Tongue (tissue), 2 donors: ENCODE data around the gene ASCL4. TPM values are rescaled to one million over a fixed set of nuclear protein-coding genes. Genes with fewer than 3 reads are reported as not detected.

Source experiments
- DNase-seq: peaks from one replicate; pipeline ENCODE4 v3.0.0-alpha.2; 2015
- total RNA-seq: library from RNA; depleted of rRNA; stranded (reverse); fragments of >200 nt; gene quantifications from one replicate; pipeline ENCODE4 v1.2.3, GENCODE V29; 2014

The ASCL4 gene
- total RNA-seq, 1 donor from 2014 or later: not detected

GRCh38 chr12:107779077-107779831, 4.8 kb downstream of the ASCL4 start:
- DNase-seq: no peak

GRCh38 chr12:107780298-107780697, 5.8 kb downstream of the ASCL4 start:
- no peak for DNase-seq

GRCh38 chr12:107782067-107782466, 7.6 kb downstream of the ASCL4 start:
- no peak for DNase-seq

GRCh38 chr12:107783406-107784376, 9.2 kb downstream of the ASCL4 start:
- DNase-seq: no peak

GRCh38 chr12:107788281-107788680, 13.8 kb downstream of the ASCL4 start:
- DNase-seq: no peak

- DNase-seq: no peak
Measured at GRCh38 chr12:107788690-107789458, 14.4 kb downstream of the ASCL4 start.

GRCh38 chr12:107791465-107792089, 17.1 kb downstream of the ASCL4 start:
- no peak for DNase-seq

- no peak for DNase-seq
Measured at GRCh38 chr12:107794451-107794850, 19.9 kb downstream of the ASCL4 start.

- no peak for DNase-seq
Measured at GRCh38 chr12:107798580-107798979, 24.1 kb downstream of the ASCL4 start.

- no peak for DNase-seq
Measured at GRCh38 chr12:107801150-107801549, 26.6 kb downstream of the ASCL4 start.

- DNase-seq: no peak
Measured at GRCh38 chr12:107803092-107803491, 28.6 kb downstream of the ASCL4 start.

- DNase-seq: no peak
Measured at GRCh38 chr12:107805488-107806180, 31.1 kb downstream of the ASCL4 start.

GRCh38 chr12:107807471-107808150, 33.1 kb downstream of the ASCL4 start:
- DNase-seq: no peak

- DNase-seq: no peak
Measured at GRCh38 chr12:107817250-107817649, 42.7 kb downstream of the ASCL4 start.

- no peak for DNase-seq
Measured at GRCh38 chr12:107818984-107819383, 44.5 kb downstream of the ASCL4 start.

GRCh38 chr12:107822356-107822755, 47.9 kb downstream of the ASCL4 start:
- DNase-seq: no peak
